HG03097 (cell line): ENCODE data around the gene SPTLC1.
"Not testable (repeated sequence)": the region's sequence is repeated elsewhere in the genome, so short reads cannot be mapped to it uniquely, and the experiment has no call there.

Experiments used
- ATAC-seq: cut with Tn5 transposase; IDR thresholded peaks from one replicate; pipeline ENCODE4 v1.9.1; 2021; ENCODE audit not compliant: unreplicated experiment, low FRiP score

Gene SPTLC1

GRCh38 chr9:92035146-92035545 is 80.1 kb downstream of the SPTLC1 start:
- no peak for ATAC-seq

DNA sequence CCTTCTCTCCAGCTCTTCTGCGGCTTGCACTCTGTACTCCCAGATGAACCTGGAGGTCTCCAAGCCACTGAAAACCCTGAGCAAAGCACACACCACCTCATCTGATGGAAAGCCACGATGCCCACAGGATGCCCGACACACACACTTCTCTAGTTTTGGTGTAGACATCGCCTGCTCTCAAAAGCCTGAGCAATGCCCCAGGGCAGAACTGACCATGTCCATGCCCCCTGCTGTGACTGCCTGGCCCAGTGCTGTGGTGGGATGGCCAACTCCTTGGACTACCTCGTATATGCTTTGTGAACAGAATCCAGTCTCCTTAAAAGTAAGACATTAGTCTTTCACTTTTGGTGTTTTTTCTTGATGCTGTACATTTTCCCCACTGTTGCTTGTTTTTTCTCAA is 81.2 kb downstream of the SPTLC1 start:
- ATAC-seq = no peak

DNA sequence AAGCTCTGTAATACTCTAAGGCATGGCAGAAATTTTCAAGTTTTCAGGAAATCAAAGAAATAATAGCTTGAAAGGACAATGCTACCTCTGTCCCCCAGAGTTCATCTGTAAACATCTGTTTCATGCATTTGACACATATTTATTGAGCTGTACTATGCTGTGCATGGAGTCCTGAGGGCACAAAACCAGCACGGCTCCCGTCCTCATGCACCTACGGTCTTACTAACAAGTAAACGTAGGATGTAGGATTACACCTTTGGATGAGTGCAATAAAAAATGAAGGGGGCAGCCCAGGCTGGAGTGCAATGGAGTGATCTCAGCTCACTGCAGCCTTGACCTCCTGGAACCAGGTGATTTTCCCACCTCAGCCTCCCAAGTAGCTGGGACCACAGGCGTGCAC is 81.9 kb downstream of the SPTLC1 start:
- ATAC-seq = no peak

GRCh38 chr9:92032891-92033290 is 82.3 kb downstream of the SPTLC1 start:
- no peak for ATAC-seq

DNA sequence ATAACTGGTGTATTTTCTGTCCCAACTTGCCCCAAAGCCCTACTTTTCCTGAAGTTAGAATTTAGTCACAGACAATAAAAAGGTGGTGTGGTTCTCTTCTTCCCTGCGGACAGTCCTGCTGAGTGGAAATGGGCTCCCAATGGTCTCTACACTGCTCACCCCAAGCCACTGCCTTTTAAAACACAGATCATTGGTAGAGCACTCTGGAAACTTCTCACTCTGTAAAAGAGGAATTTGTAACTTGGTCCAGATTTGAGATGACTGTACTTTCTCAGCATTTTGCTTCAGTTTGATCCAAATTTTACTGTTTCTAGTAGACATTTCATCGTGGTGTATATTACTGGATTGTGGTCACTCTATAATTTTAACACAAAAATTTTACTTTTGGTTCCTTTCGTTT is 84.8 kb downstream of the SPTLC1 start:
- ATAC-seq = no peak

GRCh38 chr9:92029553-92029952 is 85.7 kb downstream of the SPTLC1 start:
- ATAC-seq = no peak

DNA sequence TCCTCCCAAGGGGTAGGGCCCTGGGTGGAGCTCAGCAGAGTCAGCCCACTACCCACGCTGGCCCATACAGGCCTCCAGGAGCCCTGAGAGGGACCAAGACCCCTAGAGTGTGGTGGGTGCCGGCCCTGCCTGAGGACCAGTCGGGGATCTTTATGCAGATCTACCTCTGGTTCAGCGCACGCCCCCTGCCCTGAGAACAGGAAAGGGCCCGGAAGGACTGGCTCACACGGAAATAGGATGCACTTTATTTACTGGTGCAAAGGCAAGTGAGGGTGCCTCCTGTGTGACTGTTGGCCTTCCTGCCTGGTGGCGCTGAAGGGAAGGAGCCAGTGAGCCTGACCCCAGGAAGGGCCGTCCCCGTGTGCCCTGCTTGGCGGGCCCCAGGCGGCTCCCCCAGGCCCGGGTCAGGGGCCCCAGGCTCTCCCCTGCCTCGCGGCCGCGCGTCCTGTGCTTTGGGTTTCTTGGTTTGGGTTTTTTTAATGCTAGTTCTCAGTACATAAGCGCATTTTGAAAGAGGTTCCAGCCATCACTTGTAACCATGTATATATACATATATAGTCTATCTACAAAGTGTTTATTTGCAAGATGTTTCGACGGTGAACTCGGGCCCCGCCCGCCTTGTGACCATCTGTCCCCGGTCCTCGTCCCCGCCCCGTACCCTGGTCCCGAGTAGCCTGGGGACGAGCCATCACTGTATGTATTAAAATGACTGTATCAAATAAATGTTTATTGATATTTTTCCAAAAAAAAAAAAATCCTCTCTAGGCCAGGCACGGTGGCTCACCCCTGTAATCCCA is 88.8 kb downstream of the SPTLC1 start:
- no peak for ATAC-seq

DNA sequence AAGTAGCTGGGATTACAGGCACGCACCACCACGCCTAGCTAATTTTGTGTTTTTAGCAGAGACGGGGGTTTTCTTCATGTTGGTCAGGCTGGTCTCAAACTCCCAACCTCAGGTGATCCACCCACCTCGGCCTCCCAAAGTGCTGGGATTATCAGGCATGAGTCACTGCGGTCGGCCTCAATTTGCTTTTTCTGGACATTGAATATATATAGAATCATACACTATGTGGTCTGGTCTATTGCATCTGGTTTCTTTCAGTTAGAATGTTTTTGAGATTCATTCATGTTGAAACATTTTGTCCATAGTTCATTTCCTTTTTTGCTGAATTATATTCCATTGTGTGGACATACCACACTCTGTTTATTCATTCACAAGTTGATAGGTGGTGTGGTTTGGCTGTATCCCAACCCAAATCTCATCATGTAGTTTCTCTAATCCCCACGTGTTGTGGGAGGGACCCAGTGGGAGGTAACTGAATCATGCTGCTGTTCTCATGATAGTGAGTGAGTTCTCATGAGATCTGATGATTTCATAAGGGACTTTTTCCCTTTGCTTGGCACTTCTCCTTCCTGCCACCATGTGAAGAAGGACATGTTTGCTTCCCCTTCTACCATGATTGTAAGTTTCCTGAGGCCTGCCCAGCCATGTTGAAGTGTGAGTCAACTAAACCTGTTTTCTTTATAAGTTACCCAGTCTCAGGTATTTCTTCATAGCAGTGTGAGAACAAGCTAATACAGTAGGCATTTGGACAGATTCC is 93.2 kb downstream of the SPTLC1 start:
- ATAC-seq = not testable (repeated sequence)

DNA sequence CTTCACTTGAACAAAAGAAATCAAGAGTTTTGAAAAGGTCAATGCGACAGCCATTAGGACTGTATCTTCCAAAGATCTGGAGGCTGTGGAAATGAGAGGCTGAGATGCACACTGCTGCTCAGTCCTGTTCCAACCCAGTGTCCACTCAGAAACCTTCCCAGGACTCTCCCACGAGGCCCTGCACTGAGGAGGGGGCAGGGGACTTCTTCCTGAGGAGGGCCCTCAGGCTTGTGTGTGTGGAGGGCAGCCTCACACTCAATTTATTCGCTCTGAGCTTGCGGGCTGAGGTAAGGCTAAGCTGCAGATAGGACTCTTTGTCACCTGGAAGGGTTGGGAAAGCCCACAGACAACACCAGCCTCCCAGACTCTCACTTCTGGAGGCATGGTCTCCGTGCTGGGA is 95.6 kb downstream of the SPTLC1 start:
- ATAC-seq = no peak

- no peak for ATAC-seq
Measured at GRCh38 chr9:92010705-92011536, 104.3 kb downstream of the SPTLC1 start.

DNA sequence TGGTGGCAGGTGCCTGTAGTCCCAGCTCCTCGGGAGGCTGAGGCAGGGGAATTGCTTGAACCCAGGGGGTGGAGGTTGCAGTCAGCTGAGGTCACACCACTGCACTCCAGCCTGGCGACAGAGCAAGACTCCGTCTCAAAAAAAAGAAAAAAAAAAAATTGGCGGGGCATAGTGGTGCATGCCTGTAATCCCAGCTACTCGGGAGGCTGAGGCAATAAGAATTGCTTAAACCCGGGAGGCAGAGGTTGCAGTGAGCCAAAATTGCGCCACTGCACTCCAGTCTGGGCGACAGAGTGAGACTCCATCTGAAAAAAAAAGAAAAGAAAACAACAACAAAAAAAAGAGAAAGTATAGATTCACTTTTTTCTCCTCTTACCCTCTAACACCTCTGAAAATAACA is 105.0 kb downstream of the SPTLC1 start:
- ATAC-seq = not testable (repeated sequence)

GRCh38 chr9:92008041-92008440 is 107.2 kb downstream of the SPTLC1 start:
- ATAC-seq = no peak

GRCh38 chr9:92004045-92004392 is 111.2 kb downstream of the SPTLC1 start:
- ATAC-seq = no peak

DNA sequence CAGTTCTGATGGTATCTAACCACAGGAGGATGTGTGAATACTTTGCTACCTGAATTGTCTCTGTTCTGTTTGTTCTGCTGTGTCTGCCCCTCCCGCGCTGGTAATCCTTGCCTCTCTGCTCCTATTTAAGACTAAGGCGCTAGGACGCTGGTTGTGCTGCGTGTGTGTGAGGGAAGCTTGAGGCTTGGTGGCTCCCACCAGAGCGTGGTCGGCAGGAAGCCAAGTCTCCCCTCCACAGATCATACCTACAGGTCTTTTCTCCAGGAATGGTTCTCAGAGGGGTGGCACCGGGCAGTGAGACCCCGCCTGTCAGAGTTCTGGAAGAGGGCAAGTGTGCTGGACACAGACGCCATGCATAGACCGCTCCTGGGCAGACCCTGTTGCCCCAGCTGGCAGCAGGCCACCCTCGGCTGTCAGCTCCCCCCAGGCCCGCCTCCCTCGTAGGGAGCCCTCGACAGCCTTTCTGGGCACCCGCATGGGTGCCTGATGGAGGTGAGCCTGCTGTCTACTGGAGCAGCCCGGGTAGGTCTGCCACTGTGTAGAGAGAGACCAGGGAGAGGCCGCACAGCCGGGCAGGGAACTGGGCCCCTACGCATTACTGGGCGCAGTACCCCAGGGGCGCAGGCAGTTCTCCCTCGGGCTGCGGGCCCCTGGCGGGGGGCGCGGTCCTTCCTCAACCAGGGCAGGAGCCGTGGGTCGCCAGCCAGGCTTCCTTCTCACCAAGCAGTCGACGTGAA is 111.7 kb downstream of the SPTLC1 start:
- no peak for ATAC-seq

DNA sequence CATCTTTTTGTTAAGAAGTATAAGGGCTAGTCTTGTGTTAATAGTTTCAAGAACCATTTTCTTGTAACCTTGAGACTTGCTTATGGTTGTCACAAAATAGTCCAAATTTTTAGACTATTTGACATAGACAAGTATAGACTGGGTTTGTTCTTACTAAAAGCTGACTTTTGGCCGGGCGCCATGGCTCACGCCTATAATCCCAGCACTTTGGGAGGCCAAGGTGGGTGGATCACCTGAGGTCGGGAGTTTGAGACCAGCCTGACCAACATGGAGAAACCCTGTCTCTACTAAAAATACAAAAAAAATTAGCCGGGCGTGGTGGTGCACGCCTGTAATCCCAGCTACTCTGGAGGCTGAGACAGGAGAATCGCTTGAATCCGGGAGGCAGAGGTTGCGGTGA is 113.3 kb downstream of the SPTLC1 start:
- ATAC-seq = not testable (repeated sequence)

DNA sequence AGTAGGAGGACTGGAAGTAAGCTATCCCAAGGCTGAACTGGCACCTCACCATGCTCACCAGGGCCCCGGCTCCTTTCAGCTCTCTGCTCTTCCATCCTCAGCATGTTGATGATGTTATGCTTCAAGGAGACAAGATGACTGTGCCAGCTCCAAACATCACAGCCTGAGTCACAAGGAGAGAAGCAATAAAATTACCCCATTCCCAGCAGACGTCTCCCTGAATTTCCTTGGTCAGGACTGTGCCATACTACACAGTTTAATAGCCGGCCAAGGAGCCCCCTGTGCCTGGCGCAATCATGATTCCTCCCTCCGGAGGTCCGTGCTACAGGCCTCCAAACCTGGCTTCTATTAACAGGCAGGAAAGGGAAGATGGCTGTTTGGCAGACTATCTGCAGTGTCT is 114.0 kb downstream of the SPTLC1 start:
- ATAC-seq = no peak

- no peak for ATAC-seq
Measured at GRCh38 chr9:91995000-91995655, 120.1 kb downstream of the SPTLC1 start.

DNA sequence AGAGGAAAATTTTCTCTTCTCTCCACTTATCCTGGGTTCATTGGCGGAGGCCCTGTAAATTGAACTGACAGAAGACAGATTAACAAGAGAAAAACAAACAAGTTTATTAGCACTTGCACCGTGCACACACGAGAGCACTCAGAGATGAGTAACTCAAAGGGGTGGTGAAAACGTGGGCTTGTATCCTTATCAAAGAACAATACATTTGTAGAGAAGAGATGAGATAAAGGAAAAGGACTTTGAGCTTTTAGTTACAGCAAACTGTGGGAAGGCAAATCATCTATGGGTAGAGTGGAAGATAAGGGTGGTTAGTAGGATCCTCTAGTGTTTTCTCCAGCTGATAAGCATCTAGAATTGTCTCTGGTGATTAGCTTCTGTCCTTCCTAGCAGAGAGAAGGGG is 120.8 kb downstream of the SPTLC1 start:
- no peak for ATAC-seq

DNA sequence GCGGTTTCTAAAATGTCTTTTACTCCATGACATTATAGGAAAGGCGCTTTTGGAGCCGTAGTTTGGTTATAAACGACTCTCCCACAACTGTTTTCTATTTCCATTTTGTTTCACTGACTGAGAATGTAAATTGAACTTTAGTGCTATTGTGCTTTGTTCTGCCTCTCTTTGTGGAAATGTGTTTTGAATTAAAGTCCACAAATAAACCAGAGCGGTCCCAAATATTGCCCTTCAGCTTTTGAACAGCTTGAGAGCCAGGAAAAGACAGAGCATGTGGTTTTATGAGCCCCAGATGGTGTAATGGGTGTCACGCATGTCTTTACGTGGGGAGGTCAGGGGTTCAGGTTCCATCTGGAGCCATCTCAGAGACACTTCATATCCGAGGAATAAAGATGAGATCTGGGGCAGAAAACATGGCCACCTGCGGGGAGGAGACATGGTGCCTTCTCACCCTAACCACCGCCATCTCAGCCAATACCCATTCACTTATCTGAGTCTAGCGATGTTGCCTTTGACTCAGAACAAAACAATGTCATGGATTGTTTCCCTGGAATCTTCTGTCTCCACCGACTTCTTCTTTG is 122.7 kb downstream of the SPTLC1 start:
- ATAC-seq = no peak
